Raji (cell line): ENCODE results near the gene NPM1.

ENCODE experiments used
- POLR2A ChIP-seq: IDR thresholded peaks from 2 replicates; pipeline ENCODE4 v1.6.1; 2011; ENCODE audit warnings: low read depth, low read length, control low read depth; ENCODE audit not compliant: insufficient read depth

NPM1 gene

DNA sequence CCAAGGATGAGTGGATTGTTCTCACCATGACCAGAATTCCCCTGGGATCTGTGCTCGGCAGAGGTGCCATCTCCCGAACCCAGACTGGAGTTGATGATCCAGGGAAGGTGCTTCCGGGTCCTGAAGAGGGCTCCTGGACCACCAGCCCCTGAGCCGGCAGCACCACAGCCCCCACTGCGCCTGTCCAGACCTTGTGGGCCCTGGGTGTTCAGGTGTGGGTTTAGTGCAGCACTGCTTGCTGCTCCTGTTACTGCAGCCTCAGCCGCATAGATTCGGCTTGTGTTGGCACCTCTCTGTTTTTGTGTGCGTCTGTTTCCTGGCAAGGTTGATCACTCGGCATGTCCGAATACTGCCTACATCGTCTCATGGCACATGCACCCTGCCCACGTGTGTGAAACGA, 16.3 kb upstream of the NPM1 start:
- TF ChIP-seq POLR2A = no peak

DNA sequence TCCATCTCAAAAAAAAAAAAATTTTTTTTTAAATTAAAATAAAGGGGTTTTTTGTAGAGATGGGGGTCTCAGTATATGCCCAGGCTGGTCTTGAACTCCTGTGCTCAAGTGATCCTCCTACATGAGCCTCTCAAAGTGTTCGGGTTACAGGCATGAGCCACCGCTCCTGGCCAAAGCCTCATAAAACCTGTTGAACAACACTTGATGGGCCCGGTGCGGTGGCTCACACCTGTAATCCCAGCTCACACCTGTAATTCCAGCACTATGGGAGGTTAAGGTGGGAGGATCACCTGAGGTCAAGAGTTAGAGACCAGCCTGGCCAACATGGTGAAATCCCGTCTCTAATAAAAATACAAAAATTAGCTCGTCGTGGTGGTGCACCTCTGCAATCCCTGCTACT, 7.7 kb upstream of the NPM1 start:
- no peak for TF ChIP-seq POLR2A

GRCh38 chr5:171386006-171386671, 1.5 kb upstream of the NPM1 start:
- no peak for TF ChIP-seq POLR2A

DNA sequence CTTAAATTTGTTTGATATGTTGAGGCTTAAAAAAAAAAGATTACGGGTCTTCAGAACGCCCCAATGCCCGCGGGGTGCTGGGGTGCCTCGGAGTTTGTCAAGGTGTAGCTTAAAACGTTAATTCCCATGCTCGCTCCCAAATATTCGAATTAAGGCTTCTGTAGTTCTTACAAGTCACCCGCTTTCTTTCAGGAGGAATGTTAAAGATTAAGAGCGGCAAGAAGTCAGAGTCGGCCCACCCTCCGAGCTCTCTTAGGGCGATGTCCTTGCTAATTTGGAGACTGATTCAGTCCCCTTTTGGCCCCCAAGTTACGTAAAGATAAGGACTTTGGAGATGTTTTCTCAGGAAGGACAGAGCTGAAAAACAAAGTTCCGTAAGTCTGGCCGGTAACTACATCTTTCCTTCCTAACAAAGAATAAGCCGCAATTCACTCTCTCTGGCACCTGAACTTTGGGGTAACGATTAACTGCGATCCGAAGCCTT, 746 bp upstream of the NPM1 start:
- no peak for TF ChIP-seq POLR2A

- peak; percentile 23; the same call in 1 of the 2 replicates for TF ChIP-seq POLR2A
Observed at GRCh38 chr5:171387970-171388815, 544 bp downstream of the NPM1 start.

- TF ChIP-seq POLR2A = no peak
Observed at GRCh38 chr5:171388816-171389168, 1.1 kb downstream of the NPM1 start.

DNA sequence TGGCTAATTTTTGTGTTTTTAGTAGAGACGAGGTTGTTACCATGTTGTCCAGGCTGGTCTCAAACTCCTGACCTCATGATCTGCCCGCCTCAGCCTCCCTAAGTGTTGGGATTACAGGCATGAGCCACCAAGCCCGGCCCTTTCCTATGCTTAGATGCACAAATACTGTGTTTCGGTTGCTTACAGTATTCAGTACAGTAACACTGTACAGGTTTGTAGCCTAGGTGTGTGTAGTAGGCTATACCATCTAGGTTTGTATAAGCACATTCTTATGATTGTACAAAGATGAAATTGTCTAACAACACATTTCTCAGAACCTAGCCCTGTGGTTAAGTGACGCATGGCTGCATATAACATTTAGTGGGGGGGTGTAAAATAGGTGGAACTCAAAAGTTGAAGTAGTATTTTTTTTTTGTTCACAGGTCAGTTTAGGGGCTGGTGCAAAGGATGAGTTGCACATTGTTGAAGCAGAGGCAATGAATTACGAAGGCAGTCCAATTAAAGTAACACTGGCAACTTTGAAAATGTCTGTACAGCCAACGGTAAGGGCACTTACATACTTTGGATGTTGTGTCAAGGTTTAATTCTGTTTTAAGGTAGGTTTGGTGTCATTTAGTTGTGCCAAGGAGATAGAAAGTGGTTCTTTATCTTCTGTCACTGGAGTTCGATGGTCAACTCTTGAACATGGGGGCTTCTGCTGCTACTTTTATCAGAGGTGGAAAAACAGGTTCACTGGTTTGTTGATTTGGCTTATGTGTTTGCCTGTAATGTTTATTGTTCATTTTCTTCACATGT, 3.4 kb downstream of the NPM1 start:
- TF ChIP-seq POLR2A = no peak

- TF ChIP-seq POLR2A = no peak
Observed at GRCh38 chr5:171391996-171392577, 4.4 kb downstream of the NPM1 start.

DNA sequence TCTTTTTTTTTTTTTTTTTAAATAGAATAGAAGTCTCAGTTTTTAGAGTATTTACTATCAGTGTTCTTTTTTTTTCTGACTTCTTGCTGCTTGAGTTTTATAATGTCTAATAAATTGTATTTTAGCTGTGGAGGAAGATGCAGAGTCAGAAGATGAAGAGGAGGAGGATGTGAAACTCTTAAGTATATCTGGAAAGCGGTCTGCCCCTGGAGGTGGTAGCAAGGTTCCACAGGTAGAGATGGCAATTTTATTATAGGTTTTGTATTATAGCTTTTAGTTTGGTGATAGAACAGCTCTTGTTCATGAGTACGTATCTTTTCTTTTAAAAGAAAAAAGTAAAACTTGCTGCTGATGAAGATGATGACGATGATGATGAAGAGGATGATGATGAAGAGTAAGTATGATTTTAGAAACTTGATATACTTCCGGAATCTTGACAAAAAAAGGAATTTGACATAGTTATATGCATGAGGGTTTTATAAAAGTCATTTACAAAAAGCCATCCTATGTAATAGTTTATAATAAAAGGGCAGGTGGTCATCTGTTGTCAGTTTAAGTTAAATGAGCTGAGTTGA, 5.0 kb downstream of the NPM1 start:
- no peak for TF ChIP-seq POLR2A

DNA sequence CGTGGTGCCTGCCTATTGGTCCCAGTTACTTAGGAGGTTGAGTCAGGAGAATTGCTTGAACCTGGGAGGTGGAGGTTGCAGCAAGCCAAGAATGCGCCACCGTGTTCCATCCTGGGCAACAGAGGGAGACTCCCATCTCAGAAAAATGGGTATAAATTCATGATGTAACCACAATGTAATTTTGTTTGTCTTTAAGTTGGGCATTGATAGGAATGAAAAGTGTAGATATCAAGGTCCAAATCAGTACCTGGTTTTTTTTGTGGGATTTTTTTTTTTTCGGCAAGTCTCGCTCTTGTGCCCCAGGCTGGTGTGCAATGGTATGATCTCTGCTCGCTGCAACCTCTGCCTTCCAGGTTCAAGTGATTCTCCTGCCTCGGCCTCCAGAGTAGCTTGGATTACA, 7.4 kb downstream of the NPM1 start:
- no peak for TF ChIP-seq POLR2A

DNA sequence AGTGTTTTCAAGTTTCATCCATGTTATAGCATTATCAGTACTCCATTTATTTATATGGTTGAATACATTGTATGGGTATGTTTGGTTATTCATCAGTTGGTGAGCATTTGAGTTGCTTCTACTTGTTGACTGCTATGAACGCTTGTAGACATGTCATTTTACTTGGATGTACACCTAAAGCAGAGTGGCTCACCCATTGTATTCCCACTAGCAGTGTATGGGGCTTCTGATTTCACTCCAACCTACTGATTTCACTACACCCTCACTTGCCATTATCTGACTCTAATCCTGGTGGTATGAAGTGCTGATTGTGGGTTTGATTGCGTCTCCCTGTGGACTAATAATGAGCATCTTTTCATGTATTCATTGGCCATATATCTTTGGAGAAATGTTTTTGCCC, 9.5 kb downstream of the NPM1 start:
- no peak for TF ChIP-seq POLR2A

DNA sequence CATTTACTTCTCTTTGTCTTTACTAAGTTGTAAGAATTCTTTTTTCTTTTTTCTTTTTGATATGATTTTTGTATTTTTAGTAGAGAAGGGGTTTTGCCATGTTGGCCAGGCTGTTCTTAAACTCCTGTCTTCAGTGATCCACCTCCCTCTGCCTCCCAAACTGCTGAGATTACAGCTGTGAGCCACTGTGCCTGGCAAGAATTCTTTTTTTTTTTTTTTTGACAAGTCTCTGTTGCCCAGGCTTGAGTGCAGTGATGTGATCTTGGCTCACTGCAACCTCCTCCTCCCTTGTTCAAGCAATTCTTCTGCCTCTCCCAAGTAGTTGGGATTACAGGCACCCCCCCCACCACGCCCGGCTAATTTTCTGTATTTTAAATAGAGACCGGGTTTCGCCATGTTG, 9.9 kb downstream of the NPM1 start:
- TF ChIP-seq POLR2A = no peak

- TF ChIP-seq POLR2A = no peak
Observed at GRCh38 chr5:171400169-171400568, 12.5 kb downstream of the NPM1 start.

GRCh38 chr5:171401167-171401947, 13.7 kb downstream of the NPM1 start:
- TF ChIP-seq POLR2A = no peak
